Measurements from ENCODE around the gene GIMAP6.
"Not testable (repeated sequence)": the region's sequence is repeated elsewhere in the genome, so short reads cannot be mapped to it uniquely, and the experiment has no call there.

GIMAP6 gene

DNA sequence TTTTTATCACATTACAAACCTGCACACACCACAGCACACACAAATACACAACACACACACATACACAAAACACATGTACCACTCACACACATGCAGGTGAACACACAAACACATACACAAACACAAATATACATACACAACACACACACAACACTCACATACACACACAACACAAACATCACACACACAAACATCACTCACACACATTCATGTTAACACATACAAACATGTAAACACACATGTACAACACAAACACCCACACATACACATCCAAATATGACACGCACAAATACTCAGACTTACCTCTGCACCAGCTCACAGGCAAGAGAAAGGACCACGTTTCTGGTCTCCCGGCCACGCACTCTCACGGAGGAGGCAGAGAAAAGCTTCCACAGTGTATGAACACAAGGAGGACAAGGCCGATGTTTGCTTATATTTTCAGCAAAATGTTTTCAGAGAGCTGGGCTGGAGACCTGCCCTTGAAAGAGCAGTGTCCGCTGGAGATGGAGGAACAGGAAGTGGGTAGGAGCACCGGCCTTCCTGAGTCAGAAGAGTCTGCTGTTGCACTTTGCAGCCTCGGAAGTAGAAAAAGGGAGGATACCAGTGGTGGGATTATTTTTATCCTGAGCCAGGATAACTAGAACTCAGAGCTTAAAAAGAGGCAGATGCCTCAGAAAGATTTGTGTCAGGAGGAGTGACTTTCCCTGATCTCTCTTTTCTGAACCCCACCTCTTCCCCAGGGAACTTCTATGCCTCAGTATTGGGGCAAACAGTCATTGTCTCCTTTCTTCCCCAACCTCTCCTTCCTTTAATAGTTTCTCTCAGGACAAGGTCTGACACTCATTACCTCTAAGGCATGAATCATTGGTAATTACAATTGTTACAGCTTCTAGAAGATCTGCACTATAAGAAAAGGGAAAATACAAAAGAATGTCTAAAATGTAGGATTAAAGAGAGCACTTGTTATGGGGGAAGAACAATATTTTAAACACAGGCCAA, at the start of gene GIMAP6:
TSS of gene GIMAP6 (minus strand) at position 520 of the 999 bp plus-strand sequence. CDS start 2,243 bp downstream, outside the sequence.
- DNase-seq (ENCODE audit: low spot score), result no peak

GRCh38 chr7:150680364-150680763, 48.2 kb upstream of the GIMAP6 start:
- DNase-seq (ENCODE audit: low spot score), result not testable (repeated sequence)

DNA sequence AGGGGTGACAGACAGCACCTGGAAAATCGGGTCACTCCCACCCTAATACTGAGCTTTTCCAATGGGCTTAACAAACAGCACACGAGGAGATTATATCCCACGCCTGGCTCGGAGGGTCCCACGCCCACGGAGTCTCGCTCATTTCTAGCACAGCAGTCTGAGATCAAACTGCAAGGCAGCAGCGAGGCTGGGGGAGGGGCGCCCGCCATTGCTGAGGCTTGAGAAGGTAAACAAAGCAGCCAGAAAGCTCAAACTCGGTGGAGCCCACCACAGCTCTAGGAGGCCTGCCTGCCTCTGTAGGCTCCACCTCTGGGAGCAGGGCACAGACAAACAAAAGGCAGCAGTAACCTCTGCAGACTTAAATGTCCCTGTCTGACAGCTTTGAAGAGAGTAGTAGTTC, 46.4 kb upstream of the GIMAP6 start:
- DNase-seq (ENCODE audit: low spot score), result not testable (repeated sequence)

DNA sequence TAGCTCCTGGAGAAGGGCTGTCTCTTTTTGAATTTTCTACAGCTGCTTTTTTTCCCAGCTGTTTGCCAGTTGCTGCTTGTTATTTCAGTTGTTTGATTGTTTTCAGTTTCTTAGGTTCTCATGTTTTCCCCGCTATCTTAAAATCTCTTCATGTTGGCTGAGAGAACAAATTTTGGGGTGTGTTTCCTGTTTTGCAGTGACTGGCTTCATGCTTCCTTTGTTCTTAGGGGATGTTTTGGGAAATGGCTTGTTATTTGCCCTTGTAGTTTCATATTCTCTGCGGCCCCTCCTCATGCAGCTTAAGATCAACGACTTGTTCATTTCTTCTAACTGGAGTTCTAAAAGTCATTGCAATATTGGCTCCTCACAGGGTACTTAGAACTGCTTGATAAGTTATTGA, 44.7 kb upstream of the GIMAP6 start:
- DNase-seq (ENCODE audit: low spot score), result not testable (repeated sequence)

- not testable (repeated sequence) for DNase-seq (ENCODE audit: low spot score)
These were observed 44.1 kb upstream of the GIMAP6 start for GRCh38 chr7:150676276-150676675.

GRCh38 chr7:150675714-150676113, 43.5 kb upstream of the GIMAP6 start:
- DNase-seq (ENCODE audit: low spot score), result no peak

GRCh38 chr7:150671798-150672585, 39.8 kb upstream of the GIMAP6 start:
- not testable (repeated sequence) for DNase-seq (ENCODE audit: low spot score)

DNA sequence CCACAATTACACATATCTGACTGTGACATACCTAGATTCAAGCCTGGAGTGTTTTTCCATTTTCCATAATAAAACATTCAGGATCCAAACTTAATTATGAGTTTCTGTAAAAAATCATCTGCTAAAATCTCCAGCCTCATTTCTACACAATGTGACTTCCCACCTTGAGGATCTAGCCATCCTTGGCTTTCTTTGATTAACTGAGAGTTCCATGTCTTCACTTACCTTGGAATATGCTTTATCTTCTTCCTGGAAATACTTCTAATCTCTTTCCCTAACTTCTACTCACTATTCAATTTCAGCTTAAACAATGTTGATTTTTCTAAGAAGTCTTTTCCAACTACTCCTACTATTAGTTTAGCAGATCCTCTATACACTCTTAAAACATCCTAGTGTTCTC, 36.8 kb upstream of the GIMAP6 start:
- DNase-seq (ENCODE audit: low spot score), result no peak

- no peak for DNase-seq (ENCODE audit: low spot score)
These were observed 36.3 kb upstream of the GIMAP6 start for GRCh38 chr7:150668472-150668911.

DNA sequence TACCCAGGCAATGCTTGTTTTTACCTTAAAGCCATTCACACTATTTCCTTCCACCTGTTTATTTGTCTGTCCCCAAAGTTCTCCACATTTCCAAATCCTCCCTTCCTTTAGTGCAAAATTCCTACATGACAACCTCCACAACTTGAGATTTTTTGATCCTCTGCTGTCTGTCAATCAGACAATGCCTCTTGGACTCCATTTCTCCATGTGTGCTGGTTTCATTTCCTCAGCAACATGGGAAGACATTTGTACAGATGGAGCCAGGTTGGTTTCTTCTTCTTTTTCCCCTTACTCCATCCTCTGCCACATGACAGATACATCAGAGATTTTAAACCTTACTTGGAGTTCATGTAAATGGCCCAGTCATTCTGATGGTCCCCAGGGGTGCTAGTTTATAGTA, 34.2 kb upstream of the GIMAP6 start:
- no peak for DNase-seq (ENCODE audit: low spot score)

DNA sequence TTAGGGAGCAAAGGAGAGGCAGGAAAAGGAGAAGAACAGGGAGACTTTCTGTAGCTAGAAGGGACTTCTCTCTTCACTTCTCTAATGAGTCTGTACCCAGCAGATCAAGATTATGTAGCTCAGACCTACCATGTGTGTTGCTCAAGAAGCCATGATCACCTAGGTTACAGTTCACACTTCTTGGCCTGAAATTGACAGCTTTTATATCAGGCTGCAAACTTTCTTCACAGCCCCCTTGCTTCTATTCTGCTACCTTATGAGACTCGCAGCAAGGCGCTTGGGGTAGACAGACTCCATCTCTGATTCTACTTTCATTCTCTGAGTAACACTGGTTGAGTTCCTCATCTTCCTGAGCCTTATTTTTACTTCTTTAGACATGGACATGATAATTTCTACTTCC, 33.7 kb upstream of the GIMAP6 start:
- no peak for DNase-seq (ENCODE audit: low spot score)

GRCh38 chr7:150665089-150665748, 33.0 kb upstream of the GIMAP6 start:
- DNase-seq (ENCODE audit: low spot score), result no peak

GRCh38 chr7:150663802-150664494, 31.8 kb upstream of the GIMAP6 start:
- DNase-seq (ENCODE audit: low spot score), result no peak

DNA sequence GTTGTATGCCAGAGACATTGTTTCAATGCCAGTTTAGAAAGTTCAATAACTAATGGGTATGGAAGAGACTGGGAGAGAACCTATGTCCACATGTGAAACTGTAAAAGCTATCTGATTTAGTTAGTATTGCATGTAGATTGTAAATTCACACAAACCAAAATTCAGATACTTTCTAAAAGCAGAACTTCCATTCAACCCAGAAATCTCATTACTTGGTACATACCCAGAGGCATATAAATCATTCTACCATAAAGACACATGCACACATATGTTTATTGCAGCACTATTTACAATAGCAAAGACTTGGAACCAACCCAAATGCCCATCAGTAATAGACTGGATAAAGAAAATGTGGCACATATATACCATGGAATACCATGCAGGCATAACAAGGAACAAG, 30.6 kb upstream of the GIMAP6 start:
- DNase-seq (ENCODE audit: low spot score), result not testable (repeated sequence)

GRCh38 chr7:150660939-150661613, 28.9 kb upstream of the GIMAP6 start:
- DNase-seq (ENCODE audit: low spot score), result no peak

- no peak for DNase-seq (ENCODE audit: low spot score)
These were observed 25.3 kb upstream of the GIMAP6 start for GRCh38 chr7:150657526-150657925.

DNA sequence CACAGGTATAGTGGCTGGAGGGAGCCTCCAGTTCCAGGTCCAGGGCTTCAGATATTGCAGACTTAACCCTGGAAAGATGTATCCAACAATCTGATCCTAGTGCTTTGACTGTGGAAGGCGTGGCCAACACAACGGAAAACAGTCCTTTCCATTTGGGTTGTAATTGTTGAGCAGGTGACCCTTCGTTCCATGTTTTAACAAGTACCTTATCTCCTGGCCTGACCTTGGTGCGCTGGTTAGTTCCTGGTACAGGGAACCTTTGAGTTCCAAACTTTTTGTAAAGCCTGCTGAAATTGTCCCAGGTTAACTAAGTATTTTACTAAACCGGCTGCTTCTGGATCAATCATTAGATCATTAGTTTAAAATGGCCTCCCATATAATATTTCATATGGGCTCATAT, 23.9 kb upstream of the GIMAP6 start:
- DNase-seq (ENCODE audit: low spot score), result no peak

- DNase-seq (ENCODE audit: low spot score), result no peak
These were observed 22.5 kb upstream of the GIMAP6 start for GRCh38 chr7:150654692-150655091.

- no peak for DNase-seq (ENCODE audit: low spot score)
These were observed 16.8 kb upstream of the GIMAP6 start for GRCh38 chr7:150649080-150649385.

DNA sequence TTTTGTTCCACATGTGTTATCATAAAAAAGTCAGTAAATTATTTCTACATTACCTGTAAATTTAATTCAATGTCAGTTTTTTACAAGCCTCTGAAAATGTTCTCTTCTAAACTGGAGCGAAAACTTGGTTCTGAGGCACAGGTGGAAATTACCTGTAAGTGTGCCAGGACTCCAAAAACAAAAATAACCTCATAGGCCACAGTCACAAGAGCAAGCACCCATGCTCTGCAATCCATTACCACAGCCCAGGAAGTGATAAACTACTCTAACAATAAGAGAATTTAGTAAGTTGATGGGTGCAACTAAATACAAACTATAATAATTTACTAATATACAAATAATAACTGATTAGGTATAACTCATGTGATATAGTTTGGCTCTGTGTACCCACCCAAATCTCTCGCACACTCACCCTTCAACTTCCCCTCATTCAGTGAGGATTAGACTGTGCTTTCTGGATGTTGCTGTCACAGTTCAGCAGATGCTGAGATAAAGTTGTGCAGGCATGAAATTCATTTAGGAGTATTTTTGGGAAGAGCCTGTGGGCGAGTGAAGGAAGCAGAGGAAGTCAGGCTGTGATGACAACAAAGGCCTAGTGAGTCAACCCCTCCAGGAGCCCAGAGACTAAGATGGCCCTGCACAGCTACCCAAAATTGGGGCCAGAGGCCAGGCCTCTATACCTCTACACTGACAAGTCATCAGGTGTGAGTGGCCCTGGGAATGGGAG, 16.3 kb upstream of the GIMAP6 start:
- no peak for DNase-seq (ENCODE audit: low spot score)

Measured in kidney tubule cell (primary cell).